ENCODE measurements around the gene ASXL3. TPM values are rescaled to one million over a fixed set of nuclear protein-coding genes. Genes with fewer than 3 reads are reported as not detected.

The ASXL3 gene
- total and polyA plus RNA-seq, 9 of the 15 experiments (the other 6 are each of a cell fraction or from before 2014, with no cell fraction given): not detected

DNA sequence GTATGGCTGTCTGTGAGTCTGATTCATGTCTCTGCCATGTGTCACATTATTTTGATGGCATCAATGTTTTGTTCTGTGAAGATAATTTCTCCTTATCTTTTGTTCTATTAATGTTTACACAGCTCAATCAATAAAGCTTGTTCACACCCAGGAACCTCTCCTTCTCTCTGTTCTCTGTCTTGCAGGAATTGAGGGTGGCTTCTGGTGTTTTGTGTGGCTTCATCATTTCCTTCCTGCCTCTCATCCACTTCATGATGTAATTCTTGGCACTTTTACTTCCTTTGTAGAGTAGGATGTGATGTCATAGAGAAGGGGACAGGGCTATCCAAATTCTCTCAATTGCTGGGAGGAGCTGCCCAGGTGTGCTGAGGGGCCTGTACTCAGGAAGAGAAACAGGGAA, 27.2 kb downstream of the ASXL3 start (continued):
- no peak for TF ChIP-seq PPARD (CRISPR knock-in tag; IDR thresholded peaks at IDR 0.05)
- TF ChIP-seq POLR2A (conservative IDR thresholded peaks at IDR 0.05): no peak
- no peak for TF ChIP-seq NBN (IDR thresholded peaks at IDR 0.05; ENCODE audit: low read depth)
- TF ChIP-seq, protein P1, sequence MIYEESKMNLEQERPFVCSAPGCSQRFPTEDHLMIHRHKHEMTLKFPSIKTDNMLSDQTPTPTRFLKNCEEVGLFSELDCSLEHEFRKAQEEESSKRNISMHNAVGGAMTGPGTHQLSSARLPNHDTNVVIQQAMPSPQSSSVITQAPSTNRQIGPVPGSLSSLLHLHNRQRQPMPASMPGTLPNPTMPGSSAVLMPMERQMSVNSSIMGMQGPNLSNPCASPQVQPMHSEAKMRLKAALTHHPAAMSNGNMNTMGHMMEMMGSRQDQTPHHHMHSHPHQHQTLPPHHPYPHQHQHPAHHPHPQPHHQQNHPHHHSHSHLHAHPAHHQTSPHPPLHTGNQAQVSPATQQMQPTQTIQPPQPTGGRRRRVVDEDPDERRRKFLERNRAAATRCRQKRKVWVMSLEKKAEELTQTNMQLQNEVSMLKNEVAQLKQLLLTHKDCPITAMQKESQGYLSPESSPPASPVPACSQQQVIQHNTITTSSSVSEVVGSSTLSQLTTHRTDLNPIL (CRISPR knock-in tag; IDR thresholded peaks at IDR 0.05): no peak
- TF ChIP-seq, protein P2, sequence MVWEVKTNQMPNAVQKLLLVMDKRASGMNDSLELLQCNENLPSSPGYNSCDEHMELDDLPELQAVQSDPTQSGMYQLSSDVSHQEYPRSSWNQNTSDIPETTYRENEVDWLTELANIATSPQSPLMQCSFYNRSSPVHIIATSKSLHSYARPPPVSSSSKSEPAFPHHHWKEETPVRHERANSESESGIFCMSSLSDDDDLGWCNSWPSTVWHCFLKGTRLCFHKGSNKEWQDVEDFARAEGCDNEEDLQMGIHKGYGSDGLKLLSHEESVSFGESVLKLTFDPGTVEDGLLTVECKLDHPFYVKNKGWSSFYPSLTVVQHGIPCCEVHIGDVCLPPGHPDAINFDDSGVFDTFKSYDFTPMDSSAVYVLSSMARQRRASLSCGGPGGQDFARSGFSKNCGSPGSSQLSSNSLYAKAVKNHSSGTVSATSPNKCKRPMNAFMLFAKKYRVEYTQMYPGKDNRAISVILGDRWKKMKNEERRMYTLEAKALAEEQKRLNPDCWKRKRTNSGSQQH (CRISPR knock-in tag; IDR thresholded peaks at IDR 0.05): no peak
- TF ChIP-seq, protein P3, sequence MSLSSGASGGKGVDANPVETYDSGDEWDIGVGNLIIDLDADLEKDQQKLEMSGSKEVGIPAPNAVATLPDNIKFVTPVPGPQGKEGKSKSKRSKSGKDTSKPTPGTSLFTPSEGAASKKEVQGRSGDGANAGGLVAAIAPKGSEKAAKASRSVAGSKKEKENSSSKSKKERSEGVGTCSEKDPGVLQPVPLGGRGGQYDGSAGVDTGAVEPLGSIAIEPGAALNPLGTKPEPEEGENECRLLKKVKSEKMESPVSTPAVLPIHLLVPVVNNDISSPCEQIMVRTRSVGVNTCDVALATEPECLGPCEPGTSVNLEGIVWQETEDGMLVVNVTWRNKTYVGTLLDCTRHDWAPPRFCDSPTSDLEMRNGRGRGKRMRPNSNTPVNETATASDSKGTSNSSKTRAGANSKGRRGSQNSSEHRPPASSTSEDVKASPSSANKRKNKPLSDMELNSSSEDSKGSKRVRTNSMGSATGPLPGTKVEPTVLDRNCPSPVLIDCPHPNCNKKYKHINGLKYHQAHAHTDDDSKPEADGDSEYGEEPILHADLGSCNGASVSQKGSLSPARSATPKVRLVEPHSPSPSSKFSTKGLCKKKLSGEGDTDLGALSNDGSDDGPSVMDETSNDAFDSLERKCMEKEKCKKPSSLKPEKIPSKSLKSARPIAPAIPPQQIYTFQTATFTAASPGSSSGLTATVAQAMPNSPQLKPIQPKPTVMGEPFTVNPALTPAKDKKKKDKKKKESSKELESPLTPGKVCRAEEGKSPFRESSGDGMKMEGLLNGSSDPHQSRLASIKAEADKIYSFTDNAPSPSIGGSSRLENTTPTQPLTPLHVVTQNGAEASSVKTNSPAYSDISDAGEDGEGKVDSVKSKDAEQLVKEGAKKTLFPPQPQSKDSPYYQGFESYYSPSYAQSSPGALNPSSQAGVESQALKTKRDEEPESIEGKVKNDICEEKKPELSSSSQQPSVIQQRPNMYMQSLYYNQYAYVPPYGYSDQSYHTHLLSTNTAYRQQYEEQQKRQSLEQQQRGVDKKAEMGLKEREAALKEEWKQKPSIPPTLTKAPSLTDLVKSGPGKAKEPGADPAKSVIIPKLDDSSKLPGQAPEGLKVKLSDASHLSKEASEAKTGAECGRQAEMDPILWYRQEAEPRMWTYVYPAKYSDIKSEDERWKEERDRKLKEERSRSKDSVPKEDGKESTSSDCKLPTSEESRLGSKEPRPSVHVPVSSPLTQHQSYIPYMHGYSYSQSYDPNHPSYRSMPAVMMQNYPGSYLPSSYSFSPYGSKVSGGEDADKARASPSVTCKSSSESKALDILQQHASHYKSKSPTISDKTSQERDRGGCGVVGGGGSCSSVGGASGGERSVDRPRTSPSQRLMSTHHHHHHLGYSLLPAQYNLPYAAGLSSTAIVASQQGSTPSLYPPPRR (CRISPR knock-in tag; IDR thresholded peaks at IDR 0.05; ENCODE audit: borderline replicate concordance): no peak

All from K562 (cell line).